WTC11 (cell line): Measurements from ENCODE around the gene GNG11.

Experiments used
- ATF3 ChIP-seq: sonication (generic); formaldehyde crosslinking; conservative IDR thresholded peaks from 2 replicates; pipeline ENCODE4 v1.8.1; 2022; ENCODE audit warnings: mild to moderate bottlenecking, missing genetic modification reagents
- CREB1 ChIP-seq: sonication (generic); formaldehyde crosslinking; IDR thresholded peaks from 2 replicates; pipeline ENCODE4 v1.8.0; 2023; ENCODE audit warnings: mild to moderate bottlenecking, missing genetic modification reagents
- CTCF ChIP-seq: fragments of 200-600 bp; IDR thresholded peaks from 2 replicates; pipeline ENCODE4 v1.8.0; 2022; ENCODE audit warnings: antibody characterized with exemption
- FOXP4 ChIP-seq: sonication (generic); formaldehyde crosslinking; IDR thresholded peaks from 2 replicates; pipeline ENCODE4 v1.8.0; 2022; ENCODE audit warnings: mild to moderate bottlenecking, missing genetic modification reagents
- IRF2 ChIP-seq: sonication (generic); formaldehyde crosslinking; IDR thresholded peaks from 2 replicates; pipeline ENCODE4 v1.8.0; 2022; ENCODE audit warnings: low read depth, missing genetic modification reagents, borderline replicate concordance
- NFE2L1 ChIP-seq: sonication (generic); formaldehyde crosslinking; IDR thresholded peaks from 2 replicates; pipeline ENCODE4 v1.8.1; 2023; ENCODE audit warnings: missing genetic modification reagents
- ZNF423 ChIP-seq: fragments of 250-450 bp; sonication (Bioruptor Pico); IDR thresholded peaks from 2 replicates; pipeline ENCODE4 v2.1.2; 2022; ENCODE audit warnings: mild to moderate bottlenecking, moderate library complexity
- TF ChIP-seq, protein P1 (sequence below): sonication (generic); formaldehyde crosslinking; IDR thresholded peaks from 2 replicates; pipeline ENCODE4 v1.8.0; 2022; ENCODE audit warnings: missing genetic modification reagents
- TF ChIP-seq, protein P2 (sequence below): sonication (generic); formaldehyde crosslinking; IDR thresholded peaks from 2 replicates; pipeline ENCODE4 v1.8.0; 2022; ENCODE audit warnings: mild to moderate bottlenecking, missing genetic modification reagents

DNA sequence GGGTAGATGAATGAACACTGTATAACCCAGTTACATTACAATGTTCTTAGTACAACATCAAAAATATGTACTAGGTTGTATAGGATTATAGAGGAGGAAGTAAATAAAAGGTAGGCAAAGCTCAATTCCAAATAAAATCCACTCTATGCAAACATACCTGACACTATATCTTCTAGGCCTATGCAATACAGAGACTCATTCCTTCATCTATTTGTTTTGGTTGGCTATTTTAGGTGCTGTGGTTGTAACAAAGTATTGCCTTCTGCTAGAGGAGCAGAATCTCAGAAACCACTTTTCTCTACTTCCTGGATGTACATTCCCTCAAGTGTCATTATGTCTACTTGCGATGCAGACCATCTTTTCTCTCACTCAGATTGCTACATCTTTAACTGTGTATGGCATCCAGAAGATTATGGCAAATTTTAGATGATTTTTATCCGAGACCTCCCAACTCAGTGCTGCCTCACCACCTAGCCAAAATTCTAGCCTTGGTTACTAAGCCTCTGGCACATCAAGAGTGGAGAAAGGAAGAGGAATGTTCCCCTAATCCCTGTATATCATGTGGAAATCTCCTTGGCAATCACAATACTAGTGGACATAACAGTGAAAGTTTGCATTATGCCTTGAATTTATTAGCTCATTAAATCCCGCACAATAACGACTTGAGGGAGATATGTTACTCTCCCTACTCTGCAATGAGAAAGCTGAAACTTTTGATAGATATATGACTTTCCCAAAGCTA is 25.5 kb upstream of the GNG11 start:
- no peak for TF ChIP-seq CTCF
- TF ChIP-seq, protein P1, sequence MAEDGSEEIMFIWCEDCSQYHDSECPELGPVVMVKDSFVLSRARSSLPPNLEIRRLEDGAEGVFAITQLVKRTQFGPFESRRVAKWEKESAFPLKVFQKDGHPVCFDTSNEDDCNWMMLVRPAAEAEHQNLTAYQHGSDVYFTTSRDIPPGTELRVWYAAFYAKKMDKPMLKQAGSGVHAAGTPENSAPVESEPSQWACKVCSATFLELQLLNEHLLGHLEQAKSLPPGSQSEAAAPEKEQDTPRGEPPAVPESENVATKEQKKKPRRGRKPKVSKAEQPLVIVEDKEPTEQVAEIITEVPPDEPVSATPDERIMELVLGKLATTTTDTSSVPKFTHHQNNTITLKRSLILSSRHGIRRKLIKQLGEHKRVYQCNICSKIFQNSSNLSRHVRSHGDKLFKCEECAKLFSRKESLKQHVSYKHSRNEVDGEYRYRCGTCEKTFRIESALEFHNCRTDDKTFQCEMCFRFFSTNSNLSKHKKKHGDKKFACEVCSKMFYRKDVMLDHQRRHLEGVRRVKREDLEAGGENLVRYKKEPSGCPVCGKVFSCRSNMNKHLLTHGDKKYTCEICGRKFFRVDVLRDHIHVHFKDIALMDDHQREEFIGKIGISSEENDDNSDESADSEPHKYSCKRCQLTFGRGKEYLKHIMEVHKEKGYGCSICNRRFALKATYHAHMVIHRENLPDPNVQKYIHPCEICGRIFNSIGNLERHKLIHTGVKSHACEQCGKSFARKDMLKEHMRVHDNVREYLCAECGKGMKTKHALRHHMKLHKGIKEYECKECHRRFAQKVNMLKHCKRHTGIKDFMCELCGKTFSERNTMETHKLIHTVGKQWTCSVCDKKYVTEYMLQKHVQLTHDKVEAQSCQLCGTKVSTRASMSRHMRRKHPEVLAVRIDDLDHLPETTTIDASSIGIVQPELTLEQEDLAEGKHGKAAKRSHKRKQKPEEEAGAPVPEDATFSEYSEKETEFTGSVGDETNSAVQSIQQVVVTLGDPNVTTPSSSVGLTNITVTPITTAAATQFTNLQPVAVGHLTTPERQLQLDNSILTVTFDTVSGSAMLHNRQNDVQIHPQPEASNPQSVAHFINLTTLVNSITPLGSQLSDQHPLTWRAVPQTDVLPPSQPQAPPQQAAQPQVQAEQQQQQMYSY = no peak
- no peak for TF ChIP-seq ZNF423 (CRISPR knock-in tag)
- no peak for TF ChIP-seq NFE2L1 (CRISPR knock-in tag)
- no peak for TF ChIP-seq FOXP4 (CRISPR knock-in tag)
- TF ChIP-seq IRF2 (CRISPR knock-in tag) = no peak
- no peak for TF ChIP-seq CREB1 (CRISPR knock-in tag)
- TF ChIP-seq, protein P2, sequence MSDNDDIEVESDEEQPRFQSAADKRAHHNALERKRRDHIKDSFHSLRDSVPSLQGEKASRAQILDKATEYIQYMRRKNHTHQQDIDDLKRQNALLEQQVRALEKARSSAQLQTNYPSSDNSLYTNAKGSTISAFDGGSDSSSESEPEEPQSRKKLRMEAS (CRISPR knock-in tag) = no peak
- TF ChIP-seq ATF3 (CRISPR knock-in tag) = no peak
